Stimulated activated naive CD8-positive, alpha-beta T cell treated with anti-CD3 and anti-CD28 coated beads, Interleukin-15, amount 100 ng/mL, for 72 hours (primary cell): Measurements from ENCODE around the gene RPS28.
"Not testable (repeated sequence)": the region's sequence is repeated elsewhere in the genome, so short reads cannot be mapped to it uniquely, and the experiment has no call there.

Experiments
- ATAC-seq: fragments of 150-1000 bp; cut with Tn5 transposase; 2 replicates; pipeline ENCODE4 v1.10.0; 2021; ENCODE audit warnings: mild to moderate bottlenecking, moderate library complexity
- DNase-seq, 2 donors: peaks; one replicate each; pipeline ENCODE4 v3.0.0; 2021 to 2022
- H3K27ac Mint-ChIP-seq, 2 donors: one replicate each; pipeline ENCODE4 v1.8.0; 2022; ENCODE audit warnings: mild to moderate bottlenecking in 2 of 2, mixed read lengths in 2 of 2, moderate library complexity in 2 of 2
- H3K27me3 Mint-ChIP-seq: one replicate; pipeline ENCODE4 v1.8.0; 2022; ENCODE audit warnings: mixed read lengths
- H3K4me1 Mint-ChIP-seq: one replicate; pipeline ENCODE4 v1.8.0; 2022; ENCODE audit warnings: mild to moderate bottlenecking, mixed read lengths
- H3K4me3 Mint-ChIP-seq, 2 donors: one replicate each; pipeline ENCODE4 v1.8.0; 2022; ENCODE audit warnings: mild to moderate bottlenecking in 2 of 2, mixed read lengths in 2 of 2, moderate library complexity in 1 of 2
- H3K9me3 Mint-ChIP-seq, 2 donors: one replicate each; pipeline ENCODE4 v1.8.0; 2022; ENCODE audit warnings: mixed read lengths in 2 of 2

The RPS28 gene

GRCh38 chr19:8333767-8334457 is 12.6 kb downstream of the RPS28 start:
- DNase-seq = no peak
- H3K27ac Mint-ChIP-seq = no peak overlapping the region
- H3K27me3 Mint-ChIP-seq = peaks cover 50% of the 10 kb centered on the region

DNA sequence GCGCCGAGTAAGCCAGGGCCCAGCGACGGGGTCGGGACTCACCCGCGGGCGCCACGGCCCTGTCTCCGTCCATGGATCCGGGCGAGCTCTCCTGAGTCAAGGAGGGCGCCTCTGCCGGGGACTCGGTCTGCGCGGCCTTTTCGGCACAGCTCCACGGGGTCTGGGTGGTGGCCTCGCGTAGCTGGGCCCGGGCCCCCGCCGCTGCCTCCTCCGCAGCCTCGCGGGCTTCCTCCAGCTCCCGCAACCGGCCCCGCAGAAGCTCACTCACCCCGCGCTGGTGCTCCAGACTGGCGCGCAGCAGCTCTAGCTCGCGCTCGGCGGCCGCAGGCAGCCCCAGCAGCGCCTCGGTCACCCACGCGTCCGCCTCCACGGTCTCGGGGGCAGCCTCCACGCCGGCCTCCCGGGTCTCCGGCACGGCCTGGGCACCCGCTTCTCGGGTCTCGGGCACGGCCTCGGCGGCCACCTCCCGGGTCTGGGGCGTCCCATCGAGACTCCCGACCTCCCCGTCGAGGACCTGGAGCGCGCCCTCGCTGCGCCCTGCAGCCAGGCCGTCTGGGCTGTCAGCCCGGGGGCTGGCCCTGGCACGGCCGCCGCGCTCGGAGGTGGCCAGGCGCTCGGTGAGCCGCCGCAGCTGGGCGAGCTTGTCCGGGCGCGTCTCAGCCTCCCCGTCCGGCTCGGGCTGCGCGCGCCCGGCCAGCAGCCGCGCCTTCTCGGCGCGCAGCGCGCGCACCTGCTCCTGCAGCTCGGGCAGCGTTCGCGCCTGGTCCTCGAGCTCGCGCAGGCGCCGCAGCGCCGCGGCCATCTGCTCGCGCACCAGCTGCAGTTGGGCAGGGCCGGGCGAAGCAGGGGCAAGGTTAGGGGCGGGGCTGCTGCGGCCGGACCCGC is 13.4 kb downstream of the RPS28 start:
- peaks cover 19% of the 10 kb centered on the region for H3K4me1 Mint-ChIP-seq
- no peaks in the 10 kb centered on the region for H3K9me3 Mint-ChIP-seq
- peak; percentile 75 for ATAC-seq
- peaks cover 53% of the 10 kb centered on the region for H3K27me3 Mint-ChIP-seq
- DNase-seq = peak; percentile 47 to 50
- no peak overlapping the region for H3K27ac Mint-ChIP-seq
- H3K4me3 Mint-ChIP-seq = peak overlapping the region in 1 of 2 donors; percentile 67

More at GRCh38 chr19:8333767-8334457, 12.6 kb downstream of the RPS28 start:
- H3K9me3 Mint-ChIP-seq = no peaks in the 10 kb centered on the region
- H3K4me1 Mint-ChIP-seq = peaks cover 19% of the 10 kb centered on the region
- no peak for ATAC-seq
- peak overlapping the region in 1 of 2 donors; percentile 63 for H3K4me3 Mint-ChIP-seq

GRCh38 chr19:8335343-8336071 is 14.2 kb downstream of the RPS28 start:
- no peaks in the 10 kb centered on the region for H3K9me3 Mint-ChIP-seq
- H3K27ac Mint-ChIP-seq = no peak overlapping the region
- peak; percentile 42 to 61 for DNase-seq
- H3K4me1 Mint-ChIP-seq = peaks cover 23% of the 10 kb centered on the region
- H3K4me3 Mint-ChIP-seq = peak overlapping the region; percentile 67 to 70
- peaks cover 61% of the 10 kb centered on the region for H3K27me3 Mint-ChIP-seq
- ATAC-seq = peak; percentile 79

GRCh38 chr19:8336072-8336569 is 14.8 kb downstream of the RPS28 start:
- ATAC-seq (no peak), DNase-seq (no peak)
- H3K9me3 Mint-ChIP-seq = no peaks in the 10 kb centered on the region
- H3K27ac Mint-ChIP-seq = no peak overlapping the region
- peaks cover 28% of the 10 kb centered on the region for H3K4me1 Mint-ChIP-seq
- peak overlapping the region; percentile 57 to 70 for H3K4me3 Mint-ChIP-seq
- H3K27me3 Mint-ChIP-seq = peaks cover 67% of the 10 kb centered on the region

GRCh38 chr19:8336660-8337059 is 15.4 kb downstream of the RPS28 start:
- no peak for DNase-seq
- no peak for ATAC-seq
- peaks cover 28% of the 10 kb centered on the region for H3K4me1 Mint-ChIP-seq
- peak overlapping the region in 1 of 2 donors; percentile 6 for H3K4me3 Mint-ChIP-seq
- H3K27me3 Mint-ChIP-seq = peaks cover 67% of the 10 kb centered on the region
- no peaks in the 10 kb centered on the region for H3K9me3 Mint-ChIP-seq
- no peak overlapping the region for H3K27ac Mint-ChIP-seq

DNA sequence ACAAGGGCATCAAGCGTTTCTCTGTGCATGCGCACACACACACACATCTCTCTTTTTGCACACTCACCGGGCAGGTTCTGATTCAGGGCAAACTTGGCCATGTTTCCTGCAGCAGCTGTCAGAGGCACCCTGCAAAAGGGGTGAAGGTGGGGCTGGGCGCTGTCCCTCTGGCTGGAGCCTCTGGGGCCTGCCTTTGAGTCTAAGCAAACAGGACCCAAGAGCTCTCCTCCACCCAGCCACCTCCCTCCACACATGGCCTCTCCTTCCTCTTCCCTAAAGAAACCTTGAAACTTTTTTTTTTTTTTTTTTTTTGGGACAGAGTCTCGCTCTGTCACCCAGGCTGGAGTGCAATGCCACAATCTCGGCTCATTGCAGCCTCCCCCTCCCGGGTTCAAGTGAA is 16.4 kb downstream of the RPS28 start:
- peak overlapping the region in 1 of 2 donors; percentile 31 for H3K4me3 Mint-ChIP-seq
- DNase-seq (no peak), ATAC-seq (no peak)
- no peak overlapping the region for H3K27ac Mint-ChIP-seq
- H3K4me1 Mint-ChIP-seq = peaks cover 35% of the 10 kb centered on the region
- H3K9me3 Mint-ChIP-seq = no peaks in the 10 kb centered on the region
- peaks cover 67% of the 10 kb centered on the region for H3K27me3 Mint-ChIP-seq

GRCh38 chr19:8338835-8339234 is 17.5 kb downstream of the RPS28 start:
- DNase-seq = no peak
- no peak overlapping the region for H3K27ac Mint-ChIP-seq
- no peak for ATAC-seq
- H3K4me1 Mint-ChIP-seq = peaks cover 40% of the 10 kb centered on the region
- H3K9me3 Mint-ChIP-seq = no peaks in the 10 kb centered on the region
- H3K4me3 Mint-ChIP-seq = no peak overlapping the region
- peaks cover 66% of the 10 kb centered on the region for H3K27me3 Mint-ChIP-seq

DNA sequence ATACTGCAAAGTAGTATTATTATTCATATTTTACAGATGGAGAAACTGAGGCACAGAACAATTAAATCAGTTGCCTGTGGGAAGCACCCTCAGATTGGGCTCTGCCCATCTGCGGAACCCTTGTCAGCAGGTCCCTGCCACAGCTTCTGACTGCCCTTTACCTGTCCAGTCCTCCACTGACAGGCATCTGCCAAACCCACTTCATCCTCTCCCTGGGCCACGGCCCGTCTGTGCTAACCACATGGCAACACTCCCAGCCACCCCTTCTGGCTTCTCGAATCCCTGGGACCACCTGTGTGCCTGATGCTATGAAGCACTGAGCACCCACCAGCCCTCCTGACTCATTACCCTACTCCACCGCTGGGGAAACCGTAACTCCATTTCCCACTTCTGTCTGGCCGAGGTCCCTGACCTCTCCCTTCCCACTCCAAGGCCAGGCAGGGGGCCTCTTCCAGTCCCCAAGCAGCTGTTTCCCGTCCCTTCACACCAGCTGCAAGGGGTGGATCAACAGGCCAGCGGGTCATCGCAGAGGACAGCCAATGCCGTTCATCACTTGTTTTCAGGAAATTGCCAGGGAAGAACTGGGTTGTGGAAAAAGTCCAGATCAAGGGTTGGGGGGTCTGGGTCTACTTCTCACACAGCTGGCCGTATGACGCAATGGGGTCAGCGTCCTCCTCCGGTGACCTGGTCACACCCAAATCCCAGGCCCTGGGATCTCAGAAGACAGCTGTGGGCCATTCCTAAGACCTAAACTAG is 19.2 kb downstream of the RPS28 start:
- no peak for ATAC-seq
- no peak for DNase-seq
- Mint-ChIP-seq H3K27ac (peak overlapping the region in 1 of 2 donors; percentile 82), H3K27me3 (peaks cover 57% of the 10 kb centered on the region), H3K4me3 (no peak overlapping the region), H3K4me1 (peaks cover 41% of the 10 kb centered on the region), H3K9me3 (no peaks in the 10 kb centered on the region)

DNA sequence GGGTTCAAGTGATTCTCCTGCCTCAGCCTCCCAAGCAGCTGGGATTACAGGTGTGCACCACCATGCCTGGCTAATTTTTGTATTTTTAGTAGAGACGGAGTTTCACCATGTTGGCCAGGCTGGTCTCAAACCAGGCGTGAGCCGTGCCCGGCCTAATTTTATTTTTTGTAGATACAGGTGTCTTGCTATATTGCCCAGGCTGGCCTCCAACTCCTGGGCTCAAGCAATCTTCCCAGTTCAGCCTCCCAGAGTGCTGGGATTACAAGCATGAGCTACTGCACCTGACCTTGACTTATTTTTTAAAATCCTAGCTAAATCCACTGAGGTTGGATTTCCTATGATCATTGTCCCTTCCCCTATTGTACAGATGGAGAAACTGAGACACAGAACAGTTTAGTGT is 20.2 kb downstream of the RPS28 start:
- ATAC-seq, H3K4me3 Mint-ChIP-seq, H3K9me3 Mint-ChIP-seq, DNase-seq, H3K27ac Mint-ChIP-seq: not testable (repeated sequence)
- Mint-ChIP-seq H3K27me3 (peaks cover 47% of the 10 kb centered on the region), H3K4me1 (peaks cover 31% of the 10 kb centered on the region)

DNA sequence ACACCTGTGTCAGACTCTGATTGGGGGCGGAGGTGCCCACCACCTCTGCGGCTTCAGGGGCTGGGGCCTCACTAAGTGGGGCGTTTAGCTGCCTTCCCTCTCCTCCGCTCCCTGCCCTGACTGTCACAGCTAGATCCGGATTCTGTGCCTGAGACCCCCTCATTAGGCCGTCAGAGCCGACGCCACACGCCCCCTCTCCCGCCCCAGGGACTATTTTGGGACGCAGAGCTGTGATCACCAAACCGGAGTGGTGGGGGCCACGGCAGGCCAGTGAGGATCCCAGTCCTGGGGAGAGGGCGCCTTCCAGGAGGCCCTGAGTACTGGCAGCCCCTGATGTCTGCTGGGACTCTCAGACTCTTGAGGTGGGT is 21.0 kb downstream of the RPS28 start:
- Mint-ChIP-seq H3K27ac (no peak overlapping the region), H3K27me3 (peaks cover 41% of the 10 kb centered on the region), H3K9me3 (no peaks in the 10 kb centered on the region), H3K4me1 (peaks cover 27% of the 10 kb centered on the region), H3K4me3 (peak overlapping the region; percentile 59 to 90)
- no peak for ATAC-seq
- DNase-seq = no peak

DNA sequence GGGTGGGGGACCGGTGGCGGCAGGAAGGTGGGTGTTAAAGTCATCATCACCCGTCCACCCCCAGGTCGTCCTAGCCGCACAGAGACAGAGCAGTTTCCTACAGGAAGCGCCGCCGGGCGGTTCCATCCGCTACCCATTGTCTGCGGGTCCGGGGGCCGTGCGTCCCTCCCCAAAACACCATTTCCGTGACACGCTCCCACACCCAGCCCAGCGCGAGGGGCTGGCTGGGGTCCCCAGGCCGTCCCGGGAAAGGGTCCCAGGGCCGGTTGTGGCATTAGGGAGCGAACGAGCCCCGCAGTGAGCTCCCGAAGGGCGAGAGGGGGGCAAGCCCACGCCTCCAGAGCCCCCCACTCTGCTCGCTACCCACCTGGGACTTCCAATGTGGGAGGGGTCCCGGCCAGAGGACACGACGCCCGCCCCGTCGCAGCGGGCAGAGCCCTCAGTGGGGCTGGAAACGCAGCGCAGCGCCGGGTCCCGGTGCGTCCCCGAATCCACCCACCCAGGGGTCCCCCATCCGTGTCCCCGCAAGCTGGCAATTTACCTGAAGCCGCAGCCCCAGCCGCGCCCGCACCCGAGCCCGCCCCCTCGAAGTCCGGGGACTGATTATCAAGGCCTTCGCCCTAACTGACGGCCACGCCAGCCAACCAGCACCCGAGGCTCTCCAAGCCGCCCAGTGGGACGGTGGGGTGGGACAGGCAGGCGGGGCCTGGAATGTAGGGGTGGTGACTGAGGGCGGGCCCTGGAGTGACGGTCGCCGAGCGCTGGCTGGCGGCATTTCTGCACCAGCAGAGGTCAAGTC is 21.6 kb downstream of the RPS28 start, which contains the start of gene KANK3:
TSS of gene KANK3 (minus strand) at position 579 of the 799 bp plus-strand sequence. CDS start 5,434 bp downstream, outside the sequence.
- no peaks in the 10 kb centered on the region for H3K9me3 Mint-ChIP-seq
- peak within 1 kb of the TSS; percentile 83 to 90 for H3K4me3 Mint-ChIP-seq
- peaks cover 35% of the 10 kb centered on the region for H3K27me3 Mint-ChIP-seq
- H3K4me1 Mint-ChIP-seq = peaks cover 27% of the 10 kb centered on the region
- peak within 1 kb of the TSS; percentile 62 to 75 for H3K27ac Mint-ChIP-seq
- peak; percentile 100 for ATAC-seq
- peak; percentile 93 to 95 for DNase-seq

DNA sequence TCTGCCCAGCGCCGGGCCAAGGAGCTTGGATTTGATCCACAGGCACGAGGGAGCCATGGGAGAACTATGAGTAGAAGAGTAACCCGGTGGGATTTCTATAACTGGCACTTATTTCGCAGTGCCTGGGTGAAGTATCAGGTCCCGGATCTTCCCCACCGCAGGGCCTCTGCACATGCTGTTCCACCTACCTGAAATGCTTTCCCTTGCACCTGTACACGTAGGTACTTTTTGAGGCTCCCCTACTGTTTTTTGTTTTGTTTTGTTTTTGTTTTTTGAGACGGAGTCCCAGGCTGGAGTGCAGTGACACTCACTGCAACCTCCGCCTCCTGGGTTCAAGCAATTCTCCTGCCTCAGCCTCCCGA is 22.2 kb downstream of the RPS28 start:
- Mint-ChIP-seq H3K4me3 (peak overlapping the region; percentile 83 to 90), H3K27ac (no peak overlapping the region), H3K27me3 (peaks cover 30% of the 10 kb centered on the region), H3K9me3 (no peaks in the 10 kb centered on the region), H3K4me1 (peaks cover 27% of the 10 kb centered on the region)
- peak; percentile 11 for ATAC-seq
- no peak for DNase-seq

GRCh38 chr19:8349629-8350372 is 28.5 kb downstream of the RPS28 start:
- not testable (repeated sequence) for H3K4me3 Mint-ChIP-seq, ATAC-seq, H3K4me1 Mint-ChIP-seq, DNase-seq, H3K9me3 Mint-ChIP-seq
- Mint-ChIP-seq H3K27me3 (peaks cover 34% of the 10 kb centered on the region), H3K27ac (peak overlapping the region in 1 of 2 donors; percentile 57)
